Spleen (tissue), 7 donors: ENCODE results near the gene ATP10A.

Experiments
- POLR2A ChIP-seq, 3 donors: fragments of 450-650 bp; IDR thresholded peaks; one replicate each; pipeline ENCODE4 v1.5.1; 2017; ENCODE audit warnings: antibody characterized with exemption in 3 of 3, mild to moderate bottlenecking in 1 of 3
- TF ChIP-seq, protein P1 (sequence below), 11 experiments: fragments of 200-600 bp in 7 of 11; fragments of 450-650 bp in 4 of 11; sonication (generic) in 4 of 11; IDR thresholded peaks in 8 of 11; conservative IDR thresholded peaks in 3 of 11; 1 replicate in 7 of 11; 2 replicates in 4 of 11; pipeline versions ENCODE4 v1.4.0 to v1.8.0; 2016 to 2021; ENCODE audit warnings: antibody characterized with exemption in 11 of 11, inconsistent platforms in 4 of 11, mild to moderate bottlenecking in 1 of 11
- donor health status: DM: no; HTN: no; CAD: no; lungs with moderate emphysema.
- donor health status: DM: no; HTN: no; CAD: no.
- donor health status: DM: no; HTN: no; CAD: no.

DNA sequence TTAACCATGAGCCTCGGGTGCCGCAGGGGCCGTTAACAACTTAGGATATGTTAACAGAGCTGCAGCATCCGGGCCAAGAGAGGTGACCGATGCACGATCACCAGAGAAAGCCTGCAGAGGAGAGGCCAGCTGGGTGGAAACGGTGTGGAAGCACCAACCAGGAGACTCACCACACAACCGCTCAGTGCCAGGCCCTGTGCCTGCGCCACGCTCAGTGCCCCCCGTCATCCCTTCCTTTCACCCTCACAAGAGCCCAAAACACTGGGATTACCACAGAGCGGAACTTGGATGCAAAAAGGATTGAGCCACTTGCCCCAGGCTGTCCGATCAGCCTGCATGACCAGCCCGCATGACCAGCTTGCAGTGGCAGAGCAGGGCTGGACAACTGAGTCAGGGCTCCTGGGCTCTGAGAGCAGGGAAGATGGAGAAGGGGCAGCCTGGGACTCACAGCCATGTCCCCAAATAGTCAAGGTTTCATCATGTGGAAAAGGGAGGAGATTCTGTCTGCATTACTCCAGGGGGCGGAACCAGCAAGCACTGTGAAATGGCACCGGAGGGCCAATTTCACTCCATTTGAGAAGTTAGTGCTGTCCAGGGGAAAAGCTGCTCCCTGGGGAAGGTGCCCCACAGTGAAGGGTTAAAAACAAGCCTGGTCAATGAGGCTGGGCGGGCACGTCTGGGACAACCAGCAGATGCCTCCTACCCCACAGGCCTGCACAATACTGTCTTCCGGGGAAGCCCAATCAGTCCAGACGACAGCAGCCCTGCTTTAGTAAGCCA lies 156.8 kb downstream of the ATP10A start:
- no peak for TF ChIP-seq POLR2A (IDR thresholded peaks at IDR 0.05)
- TF ChIP-seq, protein P1, sequence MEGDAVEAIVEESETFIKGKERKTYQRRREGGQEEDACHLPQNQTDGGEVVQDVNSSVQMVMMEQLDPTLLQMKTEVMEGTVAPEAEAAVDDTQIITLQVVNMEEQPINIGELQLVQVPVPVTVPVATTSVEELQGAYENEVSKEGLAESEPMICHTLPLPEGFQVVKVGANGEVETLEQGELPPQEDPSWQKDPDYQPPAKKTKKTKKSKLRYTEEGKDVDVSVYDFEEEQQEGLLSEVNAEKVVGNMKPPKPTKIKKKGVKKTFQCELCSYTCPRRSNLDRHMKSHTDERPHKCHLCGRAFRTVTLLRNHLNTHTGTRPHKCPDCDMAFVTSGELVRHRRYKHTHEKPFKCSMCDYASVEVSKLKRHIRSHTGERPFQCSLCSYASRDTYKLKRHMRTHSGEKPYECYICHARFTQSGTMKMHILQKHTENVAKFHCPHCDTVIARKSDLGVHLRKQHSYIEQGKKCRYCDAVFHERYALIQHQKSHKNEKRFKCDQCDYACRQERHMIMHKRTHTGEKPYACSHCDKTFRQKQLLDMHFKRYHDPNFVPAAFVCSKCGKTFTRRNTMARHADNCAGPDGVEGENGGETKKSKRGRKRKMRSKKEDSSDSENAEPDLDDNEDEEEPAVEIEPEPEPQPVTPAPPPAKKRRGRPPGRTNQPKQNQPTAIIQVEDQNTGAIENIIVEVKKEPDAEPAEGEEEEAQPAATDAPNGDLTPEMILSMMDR (IDR thresholded peaks at IDR 0.05 in 8 of 11, conservative IDR thresholded peaks at IDR 0.05 in 3 of 11) = no peak
